ENCODE measurements around the gene SBK1.

GRCh38 chr16:28267356-28267755 is 25.0 kb upstream of the SBK1 start:
- TF ChIP-seq CTCF (IDR thresholded peaks at IDR 0.05; ENCODE audit: low read length) (no peak), EZH2phosphoT487 (IDR thresholded peaks at IDR 0.05; ENCODE audit: low read length) (no peak), EZH2 (optimal IDR thresholded peaks at IDR 0.05; ENCODE audit: low read depth, low read length) (no peak)

Data from MM.1S (cell line).